ENCODE results near the gene TSR1.

- TF ChIP-seq POLR2AphosphoS5 (IDR thresholded peaks at IDR 0.05) (no peak), EP300 (IDR thresholded peaks at IDR 0.05) (no peak)
Measured at GRCh38 chr17:2375406-2375805, 39.1 kb upstream of the TSR1 start.

All from sigmoid colon (tissue), 4 donors.